Neural cell (in vitro differentiated cells): ENCODE data around the gene RANBP10.

Source experiments
- CTCF ChIP-seq: fragments of 450-650 bp; IDR thresholded peaks from 2 replicates; pipeline ENCODE4 v1.5.1; 2014; ENCODE audit warnings: antibody characterized with exemption, mild to moderate bottlenecking, moderate library complexity; ENCODE audit not compliant: poor library complexity, severe bottlenecking
- EZH2 ChIP-seq: fragments of 200-600, 300-800 bp; shearing (Covaris generic), sonication (generic); IDR thresholded peaks from 2 replicates; pipeline ENCODE4 v1.6.1; 2014; ENCODE audit warnings: antibody characterized with exemption, low read length, borderline replicate concordance, mild to moderate bottlenecking; ENCODE audit not compliant: insufficient read depth, poor library complexity, severe bottlenecking
- RAD21 ChIP-seq: fragments of 450-650 bp; conservative IDR thresholded peaks from 2 replicates; pipeline ENCODE4 v1.6.1; 2014; ENCODE audit warnings: antibody characterized with exemption, mild to moderate bottlenecking, moderate library complexity
- REST ChIP-seq: IDR thresholded peaks from 2 replicates; pipeline ENCODE4 v1.6.1; 2012; ENCODE audit warnings: borderline replicate concordance
- TAF1 ChIP-seq: IDR thresholded peaks from 2 replicates; pipeline ENCODE4 v1.6.1; 2012; ENCODE audit warnings: low read depth

- no peak for TF ChIP-seq CTCF
- no peak for TF ChIP-seq RAD21
- TF ChIP-seq TAF1 = no peak
- TF ChIP-seq REST = no peak
- TF ChIP-seq EZH2 = no peak
Measured at GRCh38 chr16:67848118-67848517, 41.8 kb upstream of the RANBP10 start.
